HFF-Myc (cell line): Measurements from ENCODE around the gene ZNF827.

Experiments used
- DNase-seq: peaks from one replicate; pipeline ENCODE4 v3.0.0-alpha.2; 2011; ENCODE audit warnings: low read depth; ENCODE audit errors: extremely low read depth
- H3K4me3 ChIP-seq: replicated peaks from 2 replicates; pipeline ENCODE4 v1.5.1; 2011; ENCODE audit warnings: low read depth, mild to moderate bottlenecking, control low read depth, low read length
- CTCF ChIP-seq: IDR thresholded peaks from 2 replicates; pipeline ENCODE4 v1.5.1; 2012; ENCODE audit warnings: mild to moderate bottlenecking, low read depth, low read length, control low read depth; ENCODE audit errors: missing control alignments

The ZNF827 gene

DNA sequence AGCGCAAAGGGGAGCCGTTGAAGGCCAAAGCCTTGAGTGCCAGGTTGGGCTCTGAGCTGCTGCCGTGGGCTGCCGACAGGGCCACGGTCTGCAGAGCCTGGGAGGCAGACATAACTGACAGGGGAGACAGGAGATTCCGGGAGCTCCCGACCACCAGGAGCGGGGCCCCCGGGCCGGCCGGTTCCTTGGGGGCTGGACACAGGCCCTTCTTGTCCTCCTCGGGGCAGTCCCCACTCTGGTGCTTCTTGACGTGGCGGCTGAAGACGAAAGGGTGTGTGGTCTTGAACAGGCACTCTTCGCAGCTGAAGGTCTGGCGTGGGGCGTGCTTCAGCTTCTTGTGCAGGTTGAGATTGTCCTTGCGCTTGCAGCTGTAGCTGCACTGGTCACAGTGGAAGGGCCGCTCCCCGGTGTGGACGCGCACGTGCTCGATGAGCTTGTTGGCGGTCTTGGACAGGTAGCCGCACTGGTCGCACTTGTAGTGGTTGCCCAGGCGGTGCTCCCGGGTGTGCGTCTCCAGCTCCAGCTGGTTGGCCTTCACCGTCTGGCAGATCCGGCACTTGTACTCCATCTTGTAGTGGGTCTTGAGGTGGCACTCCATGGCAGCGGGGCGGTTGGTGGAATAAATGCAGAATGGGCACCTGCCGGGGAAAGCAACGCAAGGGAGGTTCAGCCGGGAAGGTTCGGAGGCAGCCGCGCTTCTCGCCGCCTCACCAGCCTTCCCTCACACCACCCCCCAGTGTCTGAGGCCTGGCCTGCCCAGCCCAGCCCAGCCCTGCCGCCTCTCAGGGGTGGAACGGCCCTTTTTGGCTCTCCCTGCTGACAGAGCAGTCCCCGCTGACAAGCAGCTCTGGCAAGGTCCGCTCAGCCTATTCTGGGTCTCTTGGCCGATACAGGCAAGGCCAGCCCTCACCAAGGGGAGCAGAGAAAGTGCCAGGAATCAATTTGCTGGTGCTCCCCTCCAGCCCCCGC is 177.4 kb downstream of the ZNF827 start:
- H3K4me3 ChIP-seq = no peak overlapping the region
- no peak for TF ChIP-seq CTCF
- no peak for DNase-seq

DNA sequence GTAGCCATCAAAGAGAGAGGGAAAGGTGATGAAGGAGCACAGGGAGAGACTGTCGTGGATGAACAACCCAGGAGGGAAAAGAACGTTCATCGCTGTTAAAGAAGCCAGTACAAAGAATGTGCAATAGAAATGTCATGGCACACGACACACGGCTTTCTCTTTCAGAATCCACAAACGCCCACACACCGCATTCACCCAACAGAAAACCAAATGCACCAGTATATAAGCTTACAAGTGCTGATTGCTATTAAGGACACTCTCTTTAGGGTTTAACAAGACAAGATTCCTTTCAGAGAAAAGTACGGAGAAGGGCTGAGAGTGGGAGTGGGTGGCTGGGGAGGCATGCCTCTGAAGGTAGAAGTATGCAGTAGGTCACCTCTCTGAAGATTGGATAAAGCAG is 178.4 kb downstream of the ZNF827 start:
- no peak for TF ChIP-seq CTCF
- no peak for DNase-seq
- H3K4me3 ChIP-seq = no peak overlapping the region

DNA sequence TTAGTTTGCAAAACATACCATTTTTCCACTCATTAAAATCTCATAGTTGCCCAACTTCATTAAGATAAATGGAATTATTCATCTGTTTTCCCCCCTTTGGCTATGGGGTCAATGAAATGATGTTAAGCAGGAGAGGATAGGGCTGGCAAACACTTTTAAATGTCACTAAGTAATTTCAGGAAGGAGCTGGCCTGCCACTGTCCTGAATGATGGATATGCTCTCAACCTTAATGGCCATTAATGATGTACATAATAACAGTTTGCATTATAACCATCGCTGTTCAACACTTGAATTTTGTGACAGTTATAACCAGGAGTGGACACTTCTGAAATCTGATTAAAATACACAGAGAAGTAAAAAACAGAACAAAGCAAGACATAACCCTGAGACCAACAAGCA is 181.4 kb downstream of the ZNF827 start:
- DNase-seq = no peak
- H3K4me3 ChIP-seq = no peak overlapping the region
- no peak for TF ChIP-seq CTCF

DNA sequence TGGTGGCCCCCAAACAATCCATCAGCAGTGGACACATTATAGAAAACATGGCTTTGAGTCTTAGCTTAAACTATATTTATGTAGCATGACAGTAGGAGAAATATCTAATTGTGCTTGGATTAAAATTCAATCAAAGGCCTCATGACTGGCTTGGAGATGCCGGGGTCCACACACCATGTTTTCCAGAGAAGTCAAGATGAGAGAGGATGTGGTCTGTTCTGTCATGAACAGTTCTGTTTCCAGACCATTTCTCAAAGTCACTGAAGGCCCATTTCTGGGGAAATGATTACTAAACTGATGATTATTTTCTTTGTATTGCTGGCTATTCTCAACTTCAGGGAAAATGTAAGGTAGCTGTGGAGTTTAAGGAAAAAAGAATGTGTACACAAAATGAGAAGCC is 182.4 kb downstream of the ZNF827 start:
- H3K4me3 ChIP-seq = no peak overlapping the region
- TF ChIP-seq CTCF = no peak
- no peak for DNase-seq

GRCh38 chr4:145755802-145756201 is 182.8 kb downstream of the ZNF827 start:
- no peak overlapping the region for H3K4me3 ChIP-seq
- DNase-seq = no peak
- TF ChIP-seq CTCF = no peak

DNA sequence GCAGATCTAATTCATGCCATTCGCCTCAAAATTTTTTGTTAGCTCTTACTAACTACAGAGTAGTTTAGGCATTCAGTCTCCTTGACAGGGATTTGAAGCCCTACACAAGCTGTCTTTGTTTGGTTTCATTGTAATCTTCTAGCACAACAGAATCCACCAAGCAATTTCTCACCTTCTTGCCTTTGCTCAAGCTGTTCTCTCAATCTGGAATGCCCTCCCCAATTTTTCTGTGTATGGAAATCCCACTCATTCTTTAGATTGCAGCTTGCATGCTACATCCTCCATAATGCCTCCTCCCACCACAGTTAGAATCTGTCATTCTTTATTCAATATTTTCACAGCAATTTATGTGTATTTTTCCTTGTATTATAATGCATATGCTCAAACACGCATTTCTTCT is 195.0 kb downstream of the ZNF827 start:
- H3K4me3 ChIP-seq = no peak overlapping the region
- DNase-seq = no peak
- TF ChIP-seq CTCF = no peak
